GM12872 (cell line): ENCODE measurements around the gene NCOA3.

Experiments
- TF ChIP-seq, protein P1 (sequence below): IDR thresholded peaks from 3 replicates; pipeline ENCODE4 v1.5.1; 2011; ENCODE audit warnings: low read depth, mild to moderate bottlenecking, low read length, moderate library complexity; ENCODE audit not compliant: insufficient read depth

The NCOA3 gene

GRCh38 chr20:47622118-47622665 lies 120.5 kb downstream of the NCOA3 start:
- TF ChIP-seq, protein P1, sequence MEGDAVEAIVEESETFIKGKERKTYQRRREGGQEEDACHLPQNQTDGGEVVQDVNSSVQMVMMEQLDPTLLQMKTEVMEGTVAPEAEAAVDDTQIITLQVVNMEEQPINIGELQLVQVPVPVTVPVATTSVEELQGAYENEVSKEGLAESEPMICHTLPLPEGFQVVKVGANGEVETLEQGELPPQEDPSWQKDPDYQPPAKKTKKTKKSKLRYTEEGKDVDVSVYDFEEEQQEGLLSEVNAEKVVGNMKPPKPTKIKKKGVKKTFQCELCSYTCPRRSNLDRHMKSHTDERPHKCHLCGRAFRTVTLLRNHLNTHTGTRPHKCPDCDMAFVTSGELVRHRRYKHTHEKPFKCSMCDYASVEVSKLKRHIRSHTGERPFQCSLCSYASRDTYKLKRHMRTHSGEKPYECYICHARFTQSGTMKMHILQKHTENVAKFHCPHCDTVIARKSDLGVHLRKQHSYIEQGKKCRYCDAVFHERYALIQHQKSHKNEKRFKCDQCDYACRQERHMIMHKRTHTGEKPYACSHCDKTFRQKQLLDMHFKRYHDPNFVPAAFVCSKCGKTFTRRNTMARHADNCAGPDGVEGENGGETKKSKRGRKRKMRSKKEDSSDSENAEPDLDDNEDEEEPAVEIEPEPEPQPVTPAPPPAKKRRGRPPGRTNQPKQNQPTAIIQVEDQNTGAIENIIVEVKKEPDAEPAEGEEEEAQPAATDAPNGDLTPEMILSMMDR, result no peak

DNA sequence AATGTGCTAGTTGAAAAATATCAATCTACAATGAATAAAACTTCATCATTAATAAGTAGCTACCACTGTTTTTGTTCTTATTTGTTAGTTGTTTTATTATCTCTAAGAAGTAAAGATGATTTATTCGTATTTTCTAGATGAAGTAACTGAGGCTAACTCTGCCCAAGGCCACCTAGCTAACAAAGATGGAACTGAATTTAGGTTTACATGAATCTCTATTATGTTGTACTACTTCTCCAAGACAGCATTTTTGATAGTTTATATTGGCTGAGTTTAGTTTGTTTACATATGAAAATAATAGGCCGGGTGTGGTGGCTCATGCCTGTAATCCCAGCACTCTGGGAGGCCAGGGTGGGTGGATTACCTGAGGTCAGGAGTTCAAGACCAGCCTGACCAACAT lies 121.5 kb downstream of the NCOA3 start:
- TF ChIP-seq, protein P1, result no peak

GRCh38 chr20:47627540-47627939 lies 125.9 kb downstream of the NCOA3 start:
- TF ChIP-seq, protein P1, result no peak

DNA sequence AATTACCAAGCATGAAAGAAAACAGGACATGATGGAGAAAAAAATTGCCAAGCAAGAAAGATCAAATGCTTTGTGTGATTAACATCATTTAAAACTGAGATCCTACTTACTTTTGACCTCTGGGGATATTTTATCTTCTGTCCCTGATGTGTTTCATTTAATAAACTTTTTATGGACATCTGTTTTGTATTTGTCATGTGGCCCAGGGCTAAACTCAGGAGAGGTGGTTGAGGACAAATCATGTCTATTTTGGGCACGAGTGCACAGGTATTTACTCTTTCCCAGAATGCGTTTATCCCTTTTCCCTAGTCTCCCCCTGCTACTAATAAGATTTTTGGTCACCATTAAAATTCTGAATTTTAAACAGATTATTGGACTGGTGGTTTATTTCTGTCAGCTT lies 128.2 kb downstream of the NCOA3 start:
- TF ChIP-seq, protein P1, result no peak

- TF ChIP-seq, protein P1, result no peak
Measured at GRCh38 chr20:47631078-47631477, 129.4 kb downstream of the NCOA3 start.

DNA sequence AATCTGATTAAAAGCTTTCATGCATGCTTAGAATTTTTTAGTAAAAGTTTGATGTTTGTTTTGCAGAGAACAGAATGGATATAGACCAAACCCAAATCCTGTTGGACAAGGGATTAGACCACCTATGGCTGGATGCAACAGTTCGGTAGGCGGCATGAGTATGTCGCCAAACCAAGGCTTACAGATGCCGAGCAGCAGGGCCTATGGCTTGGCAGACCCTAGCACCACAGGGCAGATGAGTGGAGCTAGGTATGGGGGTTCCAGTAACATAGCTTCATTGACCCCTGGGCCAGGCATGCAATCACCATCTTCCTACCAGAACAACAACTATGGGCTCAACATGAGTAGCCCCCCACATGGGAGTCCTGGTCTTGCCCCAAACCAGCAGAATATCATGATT lies 133.6 kb downstream of the NCOA3 start:
- TF ChIP-seq, protein P1, result no peak

DNA sequence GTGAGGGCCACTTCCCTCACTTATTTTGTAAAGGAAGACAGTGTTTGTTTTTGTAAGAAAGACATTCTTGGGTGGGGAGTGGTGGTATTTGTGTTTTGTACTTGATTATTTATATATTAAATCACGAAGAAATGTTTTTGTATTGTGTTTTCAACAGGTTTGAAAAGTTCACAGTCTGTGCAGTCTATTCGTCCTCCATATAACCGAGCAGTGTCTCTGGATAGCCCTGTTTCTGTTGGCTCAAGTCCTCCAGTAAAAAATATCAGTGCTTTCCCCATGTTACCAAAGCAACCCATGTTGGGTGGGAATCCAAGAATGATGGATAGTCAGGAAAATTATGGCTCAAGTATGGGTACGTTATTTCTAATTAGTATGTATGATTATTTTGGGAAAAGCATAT lies 137.2 kb downstream of the NCOA3 start:
- TF ChIP-seq, protein P1, result no peak

- TF ChIP-seq, protein P1, result no peak
Measured at GRCh38 chr20:47642118-47642517, 140.4 kb downstream of the NCOA3 start.
